ENCODE results near the gene OSM.

DNA sequence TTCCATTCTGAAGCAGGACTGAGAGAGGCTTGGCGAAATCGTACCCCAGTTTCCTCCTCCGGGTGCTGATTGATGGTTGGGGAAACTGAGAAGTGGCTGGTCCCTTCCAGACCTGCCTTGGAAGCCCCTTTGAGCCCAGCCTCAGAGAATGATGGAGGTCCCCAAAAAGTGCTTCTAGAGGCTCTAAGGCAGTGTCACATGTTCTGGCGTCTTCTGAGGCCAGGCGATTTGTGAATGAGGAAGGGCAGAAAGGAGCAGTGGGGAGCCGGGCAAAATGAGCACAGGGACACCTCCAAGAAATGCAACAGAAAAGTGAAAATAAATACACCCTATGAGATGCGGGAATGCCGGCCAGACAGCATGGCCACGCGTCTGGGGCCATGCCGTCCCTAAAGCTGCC, 19.1 kb downstream of the OSM start:
- TF ChIP-seq, protein P1, sequence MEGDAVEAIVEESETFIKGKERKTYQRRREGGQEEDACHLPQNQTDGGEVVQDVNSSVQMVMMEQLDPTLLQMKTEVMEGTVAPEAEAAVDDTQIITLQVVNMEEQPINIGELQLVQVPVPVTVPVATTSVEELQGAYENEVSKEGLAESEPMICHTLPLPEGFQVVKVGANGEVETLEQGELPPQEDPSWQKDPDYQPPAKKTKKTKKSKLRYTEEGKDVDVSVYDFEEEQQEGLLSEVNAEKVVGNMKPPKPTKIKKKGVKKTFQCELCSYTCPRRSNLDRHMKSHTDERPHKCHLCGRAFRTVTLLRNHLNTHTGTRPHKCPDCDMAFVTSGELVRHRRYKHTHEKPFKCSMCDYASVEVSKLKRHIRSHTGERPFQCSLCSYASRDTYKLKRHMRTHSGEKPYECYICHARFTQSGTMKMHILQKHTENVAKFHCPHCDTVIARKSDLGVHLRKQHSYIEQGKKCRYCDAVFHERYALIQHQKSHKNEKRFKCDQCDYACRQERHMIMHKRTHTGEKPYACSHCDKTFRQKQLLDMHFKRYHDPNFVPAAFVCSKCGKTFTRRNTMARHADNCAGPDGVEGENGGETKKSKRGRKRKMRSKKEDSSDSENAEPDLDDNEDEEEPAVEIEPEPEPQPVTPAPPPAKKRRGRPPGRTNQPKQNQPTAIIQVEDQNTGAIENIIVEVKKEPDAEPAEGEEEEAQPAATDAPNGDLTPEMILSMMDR (IDR thresholded peaks at IDR 0.05) = no peak
- TF ChIP-seq POLR2A (IDR thresholded peaks at IDR 0.05) = no peak
- no peak for TF ChIP-seq POLR2AphosphoS5 (IDR thresholded peaks at IDR 0.05)
- no peak for TF ChIP-seq EP300 (IDR thresholded peaks at IDR 0.05)

All from sigmoid colon (tissue), 4 donors.